Spleen (tissue), 11 donors: ENCODE results near the gene AGBL3. TPM values are rescaled to one million over a fixed set of nuclear protein-coding genes. Genes with fewer than 3 reads are reported as not detected.

Experiments
- DNase-seq: peaks from one replicate; pipeline ENCODE4 v3.0.0-alpha.2; 2020
- H3K27ac ChIP-seq, 8 donors: fragments of 200-600 bp; sonication (generic) in 7 of 8; 1 replicate in 4 of 8; 2 replicates in 4 of 8; pipeline versions ENCODE4 v1.5.0 to v1.8.0; 2016 to 2021; ENCODE audit warnings: inconsistent platforms in 4 of 8, mild to moderate bottlenecking in 4 of 8, moderate library complexity in 1 of 8
- H3K27me3 ChIP-seq, 7 donors: fragments of 200-600 bp; sonication (generic) in 6 of 7; replicated peaks in 1 of 7; 1 replicate in 4 of 7; 2 replicates in 3 of 7; pipeline versions ENCODE4 v1.5.0 to v1.8.0; 2016 to 2021; ENCODE audit warnings: inconsistent platforms in 3 of 7, mild to moderate bottlenecking in 1 of 7
- H3K36me3 ChIP-seq, 6 donors: fragments of 200-600 bp; sonication (generic) in 5 of 6; 1 replicate in 4 of 6; 2 replicates in 2 of 6; pipeline versions ENCODE4 v1.5.0 to v1.8.0; 2016 to 2021; ENCODE audit warnings: inconsistent platforms in 2 of 6
- H3K4me1 ChIP-seq, 6 donors: fragments of 200-600 bp; sonication (generic) in 5 of 6; 1 replicate in 3 of 6; 2 replicates in 3 of 6; pipeline versions ENCODE4 v1.5.0 to v1.8.0; 2016 to 2021; ENCODE audit warnings: inconsistent platforms in 3 of 6
- H3K4me3 ChIP-seq, 8 donors: fragments of 200-600 bp; sonication (generic) in 7 of 8; 1 replicate in 4 of 8; 2 replicates in 4 of 8; pipeline versions ENCODE4 v1.5.0 to v1.8.0; 2016 to 2021; ENCODE audit warnings: inconsistent platforms in 4 of 8, mild to moderate bottlenecking in 4 of 8, moderate library complexity in 2 of 8
- H3K9me3 ChIP-seq, 8 donors: fragments of 200-600 bp; sonication (generic) in 7 of 8; 1 replicate in 4 of 8; 2 replicates in 4 of 8; pipeline versions ENCODE4 v1.5.0 to v1.8.0; 2016 to 2021; ENCODE audit warnings: inconsistent platforms in 4 of 8
- CTCF ChIP-seq, 11 experiments: fragments of 200-600 bp in 7 of 11; fragments of 450-650 bp in 4 of 11; sonication (generic) in 4 of 11; IDR thresholded peaks in 8 of 11; conservative IDR thresholded peaks in 3 of 11; 1 replicate in 7 of 11; 2 replicates in 4 of 11; pipeline versions ENCODE4 v1.4.0 to v1.8.0; 2016 to 2021; ENCODE audit warnings: antibody characterized with exemption in 11 of 11, inconsistent platforms in 4 of 11, mild to moderate bottlenecking in 1 of 11
- POLR2A ChIP-seq, 3 donors: fragments of 450-650 bp; IDR thresholded peaks; one replicate each; pipeline ENCODE4 v1.5.1; 2017; ENCODE audit warnings: antibody characterized with exemption in 3 of 3, mild to moderate bottlenecking in 1 of 3
- POLR2AphosphoS5 ChIP-seq, 3 donors: sonication (generic); formaldehyde crosslinking; IDR thresholded peaks; one replicate each; pipeline ENCODE4 v1.5.1; 2017; ENCODE audit warnings: antibody characterized with exemption in 3 of 3
- WGBS, 5 donors: extraction: QIAGEN DNeasy Blood & Tissue Kit in 3 of 5; methylation state at CpG; one replicate each; pipeline versions ENCODE4 v1.1.5 to v1.1.7; 2013 to 2018; 5-methylcytosine and 5-hydroxymethylcytosine counted together
- intact Hi-C: fragments of 100-400 bp; cut with DNase I; formaldehyde crosslinking; loops from one replicate; pipeline ENCODE4 v1.15.0; 2023; ENCODE audit warnings: low total_unique reads
- polyA plus RNA-seq, 3 donors: library from polyadenylated mRNA; stranded (reverse); fragments of 200-250 nt; gene quantifications; one replicate each; pipeline ENCODE4 v1.2.1, GENCODE V29; 2013
- total RNA-seq, 7 donors: library from RNA; depleted of rRNA in 3 of 7; stranded (reverse); fragments of >200 nt in 3 of 7; fragmentation: NEBNext Ultra II Directional in 4 of 7; extraction: Animal tissue kit (Norgen Biotek cat#: 25700) in 4 of 7; gene quantifications; one replicate each; pipeline versions ENCODE4 v1.1.0 to v1.2.1, GENCODE V29; 2016 to 2021
- donor health status: healthy with polysubstance abuse.
- donor health status: DM: no; HTN: no; CAD: no; lungs with moderate emphysema.
- donor health status: DM: no; HTN: no; CAD: no.
- donor health status: Bipolar disorder and iron deficiency.
- donor health status: healthy.
- donor health status: DM: no; HTN: no; CAD: no.
- donor health status: DM: yes; HTN: yes; CAD: no.

Gene AGBL3
- total and polyA plus RNA-seq, 10 donors = 1.2 to 12.9 (median 4.9) TPM

- DNase-seq = no peak
- no peak for TF ChIP-seq CTCF (IDR thresholded peaks at IDR 0.05 in 8 of 11, conservative IDR thresholded peaks at IDR 0.05 in 3 of 11)
- TF ChIP-seq POLR2A (IDR thresholded peaks at IDR 0.05) = no peak
- TF ChIP-seq POLR2AphosphoS5 (IDR thresholded peaks at IDR 0.05) = no peak
- H3K9me3 ChIP-seq = no peaks in the 10 kb centered on the region
- H3K27me3 ChIP-seq = no peaks in the 10 kb centered on the region
- intact Hi-C loops = loop anchor here (10.0 kb wide), 1 partner anchor 314 kb away; no protein-coding TSS in a partner anchor
- peaks cover 0 to 3% (median 1%) of the 10 kb centered on the region in 6 donors for H3K4me1 ChIP-seq
- no peak overlapping the region for H3K4me3 ChIP-seq
- WGBS, 5 donors = 74 to 82% (median 78%) methylated on average over 3 of the region's 3 CpGs
- no peak overlapping the region for H3K27ac ChIP-seq
- peaks cover 0 to 66% (median 4%) of the 10 kb centered on the region in 6 donors for H3K36me3 ChIP-seq
These were observed 37.1 kb upstream of the AGBL3 start for GRCh38 chr7:134949171-134949570.

- Histone ChIP-seq H3K9me3 (no peaks in the 10 kb centered on the region), H3K4me3 (no peak overlapping the region), H3K27ac (peak overlapping the region in 6 of 8 donors; percentile 5 to 38 (median 17)), H3K27me3 (no peaks in the 10 kb centered on the region), H3K4me1 (peaks cover 0 to 12% (median 3%) of the 10 kb centered on the region in 6 donors), H3K36me3 (peaks cover 0 to 70% (median 4%) of the 10 kb centered on the region in 6 donors)
- TF ChIP-seq POLR2AphosphoS5 (IDR thresholded peaks at IDR 0.05) (no peak), CTCF (IDR thresholded peaks at IDR 0.05 in 8 of 11, conservative IDR thresholded peaks at IDR 0.05 in 3 of 11) (peak in 10 of 11 experiments; percentile 27 to 66 (median 58))
- no peak for DNase-seq
- WGBS, 5 donors = 38 to 48% (median 39%) methylated on average over 9 of the region's 9 CpGs
- intact Hi-C loops = no loop called here
These were observed 31.9 kb upstream of the AGBL3 start for GRCh38 chr7:134954197-134955082.

- H3K36me3 ChIP-seq = peaks cover 0 to 70% (median 5%) of the 10 kb centered on the region in 6 donors
These were observed 29.3 kb upstream of the AGBL3 start for GRCh38 chr7:134957005-134957404.

More at GRCh38 chr7:134957005-134957404, 29.3 kb upstream of the AGBL3 start:
- Histone ChIP-seq H3K27me3 (no peaks in the 10 kb centered on the region), H3K4me3 (no peak overlapping the region), H3K4me1 (peaks cover 0 to 12% (median 3%) of the 10 kb centered on the region in 6 donors), H3K27ac (no peak overlapping the region), H3K9me3 (no peaks in the 10 kb centered on the region)
- 82 to 92% (median 87%) methylated on average over 3 of the region's 3 CpGs for WGBS, 5 donors
- DNase-seq = no peak
- no peak for TF ChIP-seq CTCF (IDR thresholded peaks at IDR 0.05 in 8 of 11, conservative IDR thresholded peaks at IDR 0.05 in 3 of 11)
- no peak for TF ChIP-seq POLR2A (IDR thresholded peaks at IDR 0.05)
- TF ChIP-seq POLR2AphosphoS5 (IDR thresholded peaks at IDR 0.05) = no peak
- intact Hi-C loops = no loop called here
